NCI-H1092 treated with DMSO at 0.1 percent for 48 hours (cell line): ENCODE data around the gene GYPA.
"Not testable (repeated sequence)": the region's sequence is repeated elsewhere in the genome, so short reads cannot be mapped to it uniquely, and the experiment has no call there.

ENCODE experiments used
- DNase-seq: peaks from one replicate; lab custom pipeline; 2025; lab: John Stamatoyannopoulos, UW

GYPA gene

GRCh38 chr4:144128709-144129320 lies 11.7 kb downstream of the GYPA start:
- DNase-seq: not testable (repeated sequence)

DNA sequence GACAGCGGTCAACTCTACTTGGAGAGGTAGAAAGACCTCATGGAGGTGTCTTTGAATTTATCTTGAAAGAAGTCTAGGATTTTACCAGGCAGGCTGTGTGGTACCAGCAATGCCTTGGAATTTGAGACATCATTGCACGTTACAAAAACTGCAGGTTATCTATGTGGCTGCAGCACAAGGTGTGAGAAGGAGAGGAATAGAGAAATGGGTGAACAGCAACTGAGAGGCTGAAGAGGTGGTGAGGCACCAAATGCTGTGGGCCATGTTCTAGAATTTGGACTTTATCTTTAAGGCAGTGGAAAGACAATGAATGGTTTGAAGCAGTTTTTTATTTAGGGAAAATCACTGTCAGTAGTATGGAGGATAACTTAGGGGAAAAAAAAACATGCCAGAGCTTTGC lies 15.4 kb downstream of the GYPA start:
- not testable (repeated sequence) for DNase-seq

GRCh38 chr4:144123982-144124635 lies 16.4 kb downstream of the GYPA start:
- DNase-seq: not testable (repeated sequence)

DNA sequence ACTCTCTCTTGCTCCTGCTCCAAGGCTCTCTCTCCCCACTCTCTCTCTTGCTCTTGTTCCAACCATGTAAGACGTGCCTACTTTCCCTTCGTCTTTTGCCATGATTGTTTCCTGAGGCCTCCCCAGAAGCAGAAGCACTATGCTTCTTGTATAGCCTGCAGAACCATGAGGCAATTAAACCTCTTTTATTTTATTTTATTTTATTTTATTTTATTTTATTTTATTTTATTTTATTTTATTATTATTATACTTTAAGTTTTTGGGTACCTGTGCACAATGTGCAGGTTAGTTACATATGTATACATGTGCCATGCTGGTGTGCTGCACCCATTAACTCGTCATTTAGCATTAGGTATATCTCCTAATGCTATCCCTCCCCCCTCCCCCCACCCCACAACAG lies 17.2 kb downstream of the GYPA start:
- not testable (repeated sequence) for DNase-seq

GRCh38 chr4:144119752-144120151 lies 20.8 kb downstream of the GYPA start:
- not testable (repeated sequence) for DNase-seq

GRCh38 chr4:144115519-144115918 lies 25.0 kb downstream of the GYPA start:
- no peak for DNase-seq

DNA sequence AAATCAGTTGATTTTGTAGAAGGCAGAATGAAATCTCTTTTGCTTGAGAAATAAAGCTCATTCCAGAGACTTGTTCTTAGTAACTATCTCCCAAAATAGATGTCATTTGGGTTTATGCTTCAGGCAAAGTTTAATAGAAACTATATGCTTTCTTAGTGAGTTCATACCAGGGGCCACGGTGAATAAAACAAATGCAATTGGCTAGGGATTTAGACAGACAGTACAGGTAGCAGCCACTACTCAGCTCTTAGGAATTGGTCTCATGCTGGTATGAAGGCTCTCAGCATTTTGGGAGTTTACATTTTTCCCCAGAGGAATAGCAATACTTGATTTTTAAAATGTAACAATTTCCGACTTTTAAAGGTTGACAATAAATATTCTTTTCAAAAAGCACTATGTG lies 27.0 kb downstream of the GYPA start:
- no peak for DNase-seq

DNA sequence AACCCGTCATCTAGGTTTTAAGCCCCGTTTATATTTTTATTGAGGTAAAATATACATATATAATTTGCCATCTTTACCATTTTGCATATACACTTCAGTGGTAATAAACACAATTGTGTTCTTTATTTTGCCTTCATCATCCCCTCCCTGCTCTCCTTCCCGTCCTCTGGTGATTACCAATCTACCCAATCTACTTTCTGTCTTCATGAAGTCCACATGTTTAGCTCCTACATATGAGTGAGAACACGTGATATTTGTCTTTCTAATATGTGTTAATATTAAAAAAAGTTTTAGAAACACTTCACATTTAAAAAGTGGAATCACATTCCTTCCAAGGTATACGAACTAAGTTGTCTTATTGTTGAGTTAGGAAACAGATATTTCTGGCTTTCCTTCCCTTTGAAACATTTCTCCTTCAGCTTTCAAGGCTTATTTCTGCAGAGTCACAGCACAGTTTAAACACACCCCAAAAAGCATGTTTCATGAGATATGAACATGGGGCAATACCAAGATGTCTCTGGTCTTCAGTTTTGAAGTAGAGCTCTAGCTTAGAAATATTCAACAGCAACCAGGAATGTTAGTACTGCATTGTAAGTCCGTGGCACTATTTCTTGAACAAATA lies 35.9 kb downstream of the GYPA start:
- no peak for DNase-seq

- not testable (repeated sequence) for DNase-seq
These were observed 42.7 kb downstream of the GYPA start for GRCh38 chr4:144097776-144098175.

- not testable (repeated sequence) for DNase-seq
These were observed 46.5 kb downstream of the GYPA start for GRCh38 chr4:144093995-144094394.

GRCh38 chr4:144091181-144091580 lies 49.3 kb downstream of the GYPA start:
- not testable (repeated sequence) for DNase-seq

- no peak for DNase-seq
These were observed 49.8 kb downstream of the GYPA start for GRCh38 chr4:144090744-144091143.

DNA sequence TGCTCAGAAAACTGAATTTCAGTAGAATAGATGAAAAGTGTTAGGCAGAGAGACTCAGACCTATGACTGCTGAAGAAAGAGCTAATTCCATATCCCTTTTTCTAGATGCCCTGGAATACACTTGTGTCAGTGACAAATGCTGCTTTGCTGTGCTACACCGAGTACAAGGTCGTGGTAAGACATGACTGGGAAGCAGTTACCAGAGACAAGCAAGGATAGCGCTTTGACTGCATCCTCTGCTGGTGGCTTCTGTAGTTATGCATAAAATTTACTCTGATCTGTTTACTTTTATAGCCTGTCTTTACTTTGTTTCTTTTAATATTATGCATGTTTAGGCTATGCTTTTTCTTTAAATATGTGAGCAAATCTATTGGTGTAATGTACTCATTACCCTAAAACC lies 58.5 kb downstream of the GYPA start:
- DNase-seq: not testable (repeated sequence)

DNA sequence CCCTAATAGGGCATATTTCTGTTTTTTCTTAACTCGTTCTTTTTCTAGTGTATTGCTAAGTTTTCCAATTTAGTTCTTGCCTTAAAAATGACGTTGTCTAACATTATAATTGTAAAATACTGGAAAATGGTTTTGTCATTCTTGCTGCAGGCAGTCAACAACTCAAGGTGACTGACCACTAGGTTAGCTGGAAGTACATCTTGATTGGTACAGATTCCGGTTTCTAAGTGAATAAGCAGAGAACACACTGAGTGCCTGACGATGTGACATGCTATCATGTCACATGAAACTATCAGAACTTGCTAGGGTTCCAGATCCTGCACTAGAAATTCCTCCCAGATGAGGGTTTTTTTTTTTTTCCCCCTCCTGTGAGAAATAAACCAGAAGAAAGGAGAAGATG lies 60.4 kb downstream of the GYPA start:
- DNase-seq: not testable (repeated sequence)

- not testable (repeated sequence) for DNase-seq
These were observed 61.8 kb downstream of the GYPA start for GRCh38 chr4:144078746-144079145.

DNA sequence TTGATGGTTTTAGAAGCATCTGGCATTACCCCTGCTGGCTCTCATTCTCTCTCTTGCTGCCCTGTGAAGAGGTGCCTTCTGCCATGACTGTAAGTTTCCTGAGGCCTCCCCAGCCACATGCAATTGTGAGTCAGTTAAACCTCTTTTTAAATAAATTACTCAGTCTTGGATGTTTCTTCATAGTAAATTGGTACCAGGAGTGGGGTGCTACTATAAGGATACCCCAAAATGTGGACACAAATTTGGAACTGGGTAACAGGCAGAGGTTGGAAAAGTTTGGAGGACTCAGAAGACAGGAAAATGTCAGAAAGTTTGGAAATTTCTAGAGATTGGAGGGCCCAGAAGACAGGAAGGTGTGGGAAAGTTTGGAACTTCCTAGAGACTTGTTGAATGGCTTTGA lies 79.0 kb downstream of the GYPA start:
- not testable (repeated sequence) for DNase-seq

- not testable (repeated sequence) for DNase-seq
These were observed 80.2 kb downstream of the GYPA start for GRCh38 chr4:144060234-144060859.
